Measurements from ENCODE around the gene LRMDA. TPM values are rescaled to one million over a fixed set of nuclear protein-coding genes. Genes with fewer than 3 reads are reported as not detected.
A peak's percentile ranks its signal among the peaks of the same experiment; 100 is the strongest.
"Not testable (repeated sequence)": the region's sequence is repeated elsewhere in the genome, so short reads cannot be mapped to it uniquely, and the experiment has no call there.

LRMDA gene
- polyA plus RNA-seq, 1 donor from 2014 or later, result not detected

DNA sequence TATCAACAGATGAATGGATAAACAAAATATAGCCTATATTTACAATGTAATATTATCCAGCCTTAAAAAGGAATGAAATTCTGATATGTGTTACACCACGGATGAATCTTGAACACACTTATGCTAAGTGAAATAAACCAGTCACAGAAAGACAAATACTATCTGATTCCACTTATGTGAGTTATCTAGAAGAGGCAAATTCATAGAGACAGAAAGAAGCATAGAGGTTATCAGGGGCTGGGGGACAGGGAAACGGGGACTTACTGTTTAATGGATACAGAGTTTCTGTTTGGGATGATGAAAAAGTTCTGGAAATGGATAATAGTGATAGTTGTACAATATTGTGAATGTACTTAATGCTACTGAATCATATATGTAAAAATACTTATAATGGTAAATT is 329.9 kb downstream of the LRMDA start:
- Mint-ChIP-seq H3K27me3 (peaks cover 2% of the 10 kb centered on the region), H3K9me3 (no peaks in the 10 kb centered on the region), H3K4me3 (no peak overlapping the region)

DNA sequence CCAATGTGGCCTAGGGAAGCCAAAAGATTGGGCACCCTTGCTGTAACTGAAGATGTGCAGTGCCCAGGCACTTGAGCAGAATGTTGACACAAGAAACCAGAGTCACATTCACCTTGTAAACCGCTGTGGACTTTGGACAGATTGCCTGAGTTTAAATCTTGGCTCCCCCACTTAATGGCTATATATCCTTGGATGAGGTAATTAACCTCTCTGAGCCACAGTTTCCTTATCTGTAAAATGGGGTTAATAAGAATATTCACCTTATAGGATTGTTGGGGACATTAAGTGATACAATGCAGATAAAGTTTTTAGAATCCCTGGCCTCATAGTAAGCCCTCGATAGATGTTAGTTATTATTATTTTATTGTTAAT is 331.0 kb downstream of the LRMDA start:
- no peaks in the 10 kb centered on the region for H3K36me3 Mint-ChIP-seq
- peaks cover 2% of the 10 kb centered on the region for H3K27me3 Mint-ChIP-seq
- H3K9me3 Mint-ChIP-seq, result peaks cover 0 to 1% (median 0%) of the 10 kb centered on the region in 3 donors
- no peaks in the 10 kb centered on the region for H3K4me1 Mint-ChIP-seq
- H3K27ac Mint-ChIP-seq, result no peak overlapping the region
- no peak overlapping the region for H3K4me3 Mint-ChIP-seq

More for the DNA sequence above, 329.9 kb downstream of the LRMDA start:
- H3K36me3 Mint-ChIP-seq, result no peaks in the 10 kb centered on the region
- no peaks in the 10 kb centered on the region for H3K4me1 Mint-ChIP-seq
- H3K27ac Mint-ChIP-seq, result no peak overlapping the region

DNA sequence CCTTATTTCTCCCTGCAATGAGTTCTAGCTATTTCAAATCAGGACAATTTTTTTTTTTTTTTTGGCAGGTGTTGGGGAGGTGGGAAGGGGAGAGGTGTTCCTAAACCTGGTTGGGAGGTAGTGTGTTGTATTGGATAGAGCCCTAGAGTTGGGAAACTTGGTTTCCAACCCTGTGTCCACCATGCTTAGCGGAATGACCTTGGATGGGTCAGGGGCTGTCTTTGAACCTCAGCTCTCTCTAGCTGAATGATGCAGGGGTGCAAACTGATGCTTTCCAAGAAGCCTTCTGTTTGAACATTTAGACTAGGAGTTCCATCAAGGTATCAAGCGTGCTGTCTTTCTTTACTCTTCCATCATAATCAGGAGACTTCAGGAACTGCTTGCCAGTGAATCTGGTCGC is 332.2 kb downstream of the LRMDA start:
- Mint-ChIP-seq H3K4me1 (no peaks in the 10 kb centered on the region), H3K36me3 (no peaks in the 10 kb centered on the region)

DNA sequence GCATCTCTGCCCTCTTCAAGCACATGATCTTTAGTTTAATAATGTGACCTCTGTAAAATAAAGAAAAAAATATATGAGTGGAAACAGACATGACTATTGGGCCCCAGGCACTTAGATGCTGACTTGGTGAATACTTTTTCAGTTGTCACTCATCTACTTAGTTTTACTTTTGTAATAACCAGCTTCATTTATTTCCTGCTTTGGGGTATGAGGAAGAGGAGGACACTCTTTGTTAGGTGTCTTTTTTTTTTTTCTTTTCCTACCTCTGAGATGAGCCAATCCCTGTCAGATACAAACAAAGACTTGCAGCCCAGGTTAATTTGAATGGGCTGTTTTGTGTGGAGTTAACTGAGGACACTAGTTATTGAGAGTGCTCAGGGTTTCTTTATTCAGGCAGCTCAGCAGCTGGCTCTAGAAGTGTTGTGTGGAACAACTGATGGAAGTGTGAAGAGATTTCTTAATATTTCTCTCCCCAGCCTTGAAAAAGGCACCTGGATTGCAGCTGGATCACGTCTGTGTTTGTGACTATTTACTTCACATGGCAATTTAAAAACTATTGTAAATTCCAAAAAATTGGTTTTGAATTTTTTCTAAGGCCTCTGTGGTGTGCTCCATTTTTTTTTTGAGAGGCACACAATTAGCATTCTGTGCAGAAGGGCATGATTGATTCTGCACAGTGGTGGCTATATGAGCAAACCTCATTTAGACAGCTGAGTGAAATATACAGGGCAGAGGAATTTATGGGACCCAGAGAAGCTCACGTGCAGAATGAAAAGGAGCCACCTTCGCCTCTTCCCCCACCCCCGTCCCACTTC is 333.8 kb downstream of the LRMDA start:
- Mint-ChIP-seq H3K4me1 (no peaks in the 10 kb centered on the region), H3K27ac (no peak overlapping the region), H3K9me3 (peaks cover 0 to 1% (median 0%) of the 10 kb centered on the region in 3 donors), H3K36me3 (no peaks in the 10 kb centered on the region), H3K4me3 (no peak overlapping the region), H3K27me3 (peaks cover 4% of the 10 kb centered on the region)

More for the DNA sequence above, 332.2 kb downstream of the LRMDA start:
- H3K4me3 Mint-ChIP-seq, result no peak overlapping the region
- H3K27ac Mint-ChIP-seq, result no peak overlapping the region
- H3K9me3 Mint-ChIP-seq, result peaks cover 0 to 1% (median 0%) of the 10 kb centered on the region in 3 donors
- H3K27me3 Mint-ChIP-seq, result peaks cover 2% of the 10 kb centered on the region

DNA sequence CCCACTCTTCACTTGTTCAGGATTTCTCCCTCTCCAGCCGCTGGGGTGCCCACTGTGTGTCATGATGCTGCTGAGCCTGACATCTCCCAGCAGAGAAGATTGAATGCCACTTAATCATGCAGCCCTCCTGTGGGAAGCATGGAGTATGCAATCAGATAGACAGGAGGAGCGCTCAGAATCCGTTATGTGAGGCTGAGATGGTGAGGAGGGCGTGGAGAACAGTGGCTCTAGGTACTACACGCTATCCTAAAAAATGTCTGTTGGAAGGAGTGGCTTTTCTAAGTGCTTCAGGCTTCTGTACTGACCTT is 334.3 kb downstream of the LRMDA start:
- H3K27ac Mint-ChIP-seq, result no peak overlapping the region
- no peak overlapping the region for H3K4me3 Mint-ChIP-seq
- peaks cover 0 to 1% (median 0%) of the 10 kb centered on the region in 3 donors for H3K9me3 Mint-ChIP-seq
- H3K4me1 Mint-ChIP-seq, result no peaks in the 10 kb centered on the region
- no peaks in the 10 kb centered on the region for H3K36me3 Mint-ChIP-seq
- peaks cover 6% of the 10 kb centered on the region for H3K27me3 Mint-ChIP-seq

DNA sequence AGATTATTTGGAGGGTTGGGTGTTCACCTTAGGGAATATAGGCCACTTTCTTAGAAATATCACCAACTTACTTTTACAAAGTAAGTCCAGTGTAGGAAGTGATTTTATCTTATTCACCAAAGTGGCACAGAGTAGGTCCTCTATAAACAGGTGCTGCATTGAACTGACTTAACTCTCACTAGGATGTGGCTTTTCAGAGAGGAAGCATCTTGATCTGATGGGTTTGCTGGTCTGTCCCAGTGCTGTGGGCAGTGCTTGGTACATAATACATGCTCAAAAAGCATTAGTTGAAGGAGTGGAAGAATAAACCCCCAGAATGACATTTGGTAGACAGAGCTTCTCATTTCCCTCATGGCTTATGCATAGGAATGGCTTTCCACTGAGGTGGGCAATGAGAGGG is 334.7 kb downstream of the LRMDA start:
- H3K27me3 Mint-ChIP-seq, result peaks cover 7% of the 10 kb centered on the region
- H3K36me3 Mint-ChIP-seq, result no peaks in the 10 kb centered on the region
- no peak overlapping the region for H3K27ac Mint-ChIP-seq
- no peak overlapping the region for H3K4me3 Mint-ChIP-seq
- peaks cover 0 to under 1% (median 0%) of the 10 kb centered on the region in 3 donors for H3K4me1 Mint-ChIP-seq
- peaks cover 0 to 1% (median 0%) of the 10 kb centered on the region in 3 donors for H3K9me3 Mint-ChIP-seq

DNA sequence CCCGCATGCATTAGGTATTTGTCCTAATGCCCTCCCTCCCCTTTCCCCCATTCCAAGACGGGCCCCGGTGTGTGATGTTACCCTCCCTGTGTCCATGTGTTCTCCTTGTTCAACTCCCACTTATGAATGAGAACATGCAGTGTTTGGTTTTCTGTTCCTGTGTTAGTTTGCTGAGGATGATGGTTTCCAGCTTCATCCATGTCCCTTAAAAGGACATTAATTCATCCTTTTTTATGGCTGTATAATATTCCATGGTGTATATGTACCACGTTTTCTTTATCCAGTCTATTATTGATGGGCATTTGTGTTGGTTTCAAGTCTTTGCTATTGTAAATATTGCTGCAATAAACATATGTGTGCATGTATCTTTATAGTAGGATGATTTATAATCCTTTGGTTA is 335.3 kb downstream of the LRMDA start:
- H3K36me3 Mint-ChIP-seq, H3K27me3 Mint-ChIP-seq, H3K27ac Mint-ChIP-seq, H3K9me3 Mint-ChIP-seq, H3K4me3 Mint-ChIP-seq, H3K4me1 Mint-ChIP-seq: not testable (repeated sequence)

DNA sequence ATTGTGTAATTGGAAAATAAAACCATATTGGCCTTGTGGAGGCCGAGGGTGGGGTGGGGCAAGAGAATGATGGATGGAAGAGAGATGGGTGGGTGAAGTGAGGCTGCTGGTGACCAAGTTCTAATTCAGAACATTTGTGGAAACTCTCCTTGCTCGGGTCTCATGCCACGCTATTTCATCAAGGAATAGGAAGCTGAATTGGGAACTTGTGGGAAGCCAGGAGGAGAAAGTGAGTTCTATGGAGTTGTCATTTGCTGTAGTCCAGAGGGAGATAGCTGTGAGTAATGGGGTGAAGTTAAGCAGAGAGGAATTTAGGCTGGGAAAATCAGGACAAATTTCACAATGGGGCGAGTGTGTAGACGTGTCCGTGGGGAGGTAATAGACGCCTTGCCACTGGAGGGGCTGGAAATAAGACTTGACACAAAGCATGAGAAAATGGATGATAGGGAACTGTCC is 339.2 kb downstream of the LRMDA start:
- no peak overlapping the region for H3K4me3 Mint-ChIP-seq
- peaks cover 2% of the 10 kb centered on the region for H3K36me3 Mint-ChIP-seq
- peaks cover 10 to 14% (median 13%) of the 10 kb centered on the region in 3 donors for H3K4me1 Mint-ChIP-seq
- H3K27ac Mint-ChIP-seq, result no peak overlapping the region
- H3K9me3 Mint-ChIP-seq, result peaks cover 0 to 1% (median 0%) of the 10 kb centered on the region in 3 donors
- H3K27me3 Mint-ChIP-seq, result peaks cover 5% of the 10 kb centered on the region

DNA sequence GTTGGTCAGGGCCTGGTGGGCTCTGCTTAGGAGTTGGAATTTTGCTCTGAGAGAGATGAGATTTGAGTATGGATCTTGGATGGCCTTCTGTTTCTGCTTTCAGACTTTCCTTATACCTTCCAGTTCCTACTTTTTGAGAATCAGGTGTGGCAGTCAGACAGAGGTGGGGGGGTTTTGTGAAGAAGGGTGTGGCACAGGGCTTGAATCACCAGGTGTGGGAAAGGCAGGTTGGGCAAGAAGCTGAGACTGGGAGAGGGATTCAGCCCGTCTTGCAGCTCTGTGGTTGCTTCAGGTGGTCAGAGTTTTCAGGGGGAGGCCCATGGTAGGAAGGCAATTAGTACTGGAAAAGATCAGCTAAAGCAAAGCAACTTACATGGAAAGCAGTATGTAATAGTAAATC is 340.2 kb downstream of the LRMDA start:
- Mint-ChIP-seq H3K27me3 (peaks cover 5% of the 10 kb centered on the region), H3K9me3 (peaks cover 0 to 1% (median 0%) of the 10 kb centered on the region in 3 donors), H3K27ac (no peak overlapping the region), H3K4me3 (peak overlapping the region in 3 of 4 donors; percentile 26 to 90 (median 45)), H3K36me3 (peaks cover 2% of the 10 kb centered on the region), H3K4me1 (peaks cover 10 to 14% (median 13%) of the 10 kb centered on the region in 3 donors)

DNA sequence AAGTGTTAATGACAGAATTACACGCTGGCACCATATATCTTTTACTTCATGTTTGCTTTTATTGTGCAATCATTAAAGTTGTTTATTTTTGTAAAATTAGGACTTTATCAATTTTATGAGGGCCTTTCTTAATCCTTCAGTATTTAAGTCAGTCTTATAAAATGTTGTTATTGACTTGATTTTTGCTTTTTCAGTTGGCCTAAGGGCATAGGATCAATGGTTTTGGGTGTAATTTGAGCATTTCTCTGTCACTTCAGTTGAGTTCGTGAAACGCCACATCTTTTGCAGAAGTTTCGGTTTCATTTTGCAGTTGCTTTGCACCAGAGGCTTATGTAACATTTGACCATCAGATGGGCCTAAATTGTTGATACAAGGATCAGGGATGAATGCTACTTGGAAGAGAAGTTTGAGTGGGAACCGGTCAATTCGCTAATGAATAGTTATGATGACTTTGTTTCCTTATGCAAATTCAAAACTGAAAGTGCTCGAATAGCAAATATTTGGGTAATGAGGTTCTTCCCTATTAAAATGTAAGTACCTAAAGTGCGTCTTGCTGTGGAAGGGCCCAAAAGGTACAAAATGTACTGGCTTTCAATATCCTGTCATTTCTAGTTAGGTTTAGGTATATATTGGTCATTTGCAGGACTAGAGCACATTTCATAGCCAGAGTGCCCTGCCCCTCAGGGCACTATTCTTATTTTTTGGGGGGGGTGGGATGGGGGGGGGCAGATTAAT is 340.9 kb downstream of the LRMDA start:
- H3K4me1 Mint-ChIP-seq, result peaks cover 10 to 14% (median 13%) of the 10 kb centered on the region in 3 donors
- peaks cover 5% of the 10 kb centered on the region for H3K27me3 Mint-ChIP-seq
- H3K27ac Mint-ChIP-seq, result no peak overlapping the region
- peak overlapping the region; percentile 11 to 81 (median 74) for H3K4me3 Mint-ChIP-seq
- H3K9me3 Mint-ChIP-seq, result peaks cover 0 to under 1% (median 0%) of the 10 kb centered on the region in 3 donors
- peaks cover 2% of the 10 kb centered on the region for H3K36me3 Mint-ChIP-seq

DNA sequence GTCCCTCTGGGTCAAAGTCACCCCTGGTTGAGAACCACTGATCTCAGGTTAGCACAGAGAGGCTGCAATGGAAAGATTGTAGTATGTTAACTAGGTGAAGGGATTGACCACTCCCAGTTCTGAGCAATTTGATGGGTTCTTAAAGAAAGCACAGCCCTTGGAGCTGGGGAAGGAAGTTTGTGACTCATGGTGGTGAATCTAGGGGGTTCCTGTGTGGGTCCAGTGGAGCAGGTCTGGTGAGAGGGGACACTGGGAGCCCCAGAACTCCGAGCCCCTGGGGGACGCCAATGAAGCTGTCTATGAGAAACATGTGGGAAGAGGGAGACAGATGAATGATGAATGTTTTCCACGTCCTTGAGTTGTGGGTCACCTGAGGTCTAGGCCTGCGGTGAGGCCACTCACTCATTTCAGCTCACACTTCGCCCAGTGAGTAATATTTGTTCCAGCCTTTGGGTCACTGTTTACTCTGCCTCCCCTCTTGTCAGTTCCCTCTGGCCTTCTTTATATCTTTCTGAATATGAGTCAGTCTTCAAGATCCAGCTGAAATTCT is 341.9 kb downstream of the LRMDA start:
- H3K36me3 Mint-ChIP-seq, result peaks cover 2% of the 10 kb centered on the region
- peaks cover 5% of the 10 kb centered on the region for H3K27me3 Mint-ChIP-seq
- H3K4me1 Mint-ChIP-seq, result peaks cover 10 to 14% (median 13%) of the 10 kb centered on the region in 3 donors
- H3K27ac Mint-ChIP-seq, result no peak overlapping the region
- peak overlapping the region in 2 of 4 donors; percentile 43 to 44 for H3K4me3 Mint-ChIP-seq
- H3K9me3 Mint-ChIP-seq, result no peaks in the 10 kb centered on the region

DNA sequence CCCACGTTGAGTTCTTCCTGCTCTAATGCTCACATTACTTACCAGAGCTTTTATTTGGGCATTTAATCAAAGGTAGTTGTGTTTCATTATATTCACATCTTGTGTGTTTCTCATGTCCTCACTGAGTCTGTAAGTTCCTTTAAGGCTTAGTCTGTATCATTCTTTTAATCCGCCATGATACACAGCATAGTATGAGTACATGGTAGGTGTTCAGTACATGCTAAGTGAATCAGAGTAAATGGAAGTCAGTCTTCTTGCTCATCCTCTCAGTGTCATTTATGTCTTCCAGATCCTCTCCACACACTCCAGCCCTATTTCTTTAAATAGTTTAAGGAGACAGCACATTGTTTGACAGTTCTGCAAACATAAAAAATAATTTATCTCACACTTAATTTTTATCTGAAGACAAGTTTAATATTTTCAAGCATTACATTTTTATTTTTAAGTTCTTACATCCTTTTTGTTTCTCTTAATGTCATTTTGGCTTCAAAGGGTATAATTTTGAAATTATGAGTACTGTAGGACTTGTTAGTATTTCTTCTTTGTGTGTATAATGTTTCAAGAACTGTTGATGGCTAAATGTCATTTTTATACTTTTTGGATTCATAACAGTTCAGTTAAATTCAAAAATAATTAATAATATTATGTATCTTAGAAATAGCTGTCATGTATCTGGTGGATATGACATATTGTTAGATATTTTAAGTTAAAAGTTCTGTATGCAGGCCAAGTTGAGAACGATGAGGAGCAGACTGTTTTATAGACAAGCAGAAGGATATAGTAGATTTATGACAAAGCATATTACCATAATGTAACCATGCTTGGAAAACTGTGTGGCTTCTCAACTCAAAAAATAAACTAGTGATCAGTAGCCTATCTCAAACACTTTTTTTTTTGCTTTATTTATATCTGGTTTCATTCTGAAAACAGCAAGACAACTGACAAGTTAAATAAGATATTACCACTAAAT is 342.7 kb downstream of the LRMDA start:
- peaks cover 10 to 14% (median 13%) of the 10 kb centered on the region in 3 donors for H3K4me1 Mint-ChIP-seq
- peaks cover 4% of the 10 kb centered on the region for H3K27me3 Mint-ChIP-seq
- H3K36me3 Mint-ChIP-seq, result peaks cover 2% of the 10 kb centered on the region
- H3K9me3 Mint-ChIP-seq, result no peaks in the 10 kb centered on the region
- H3K27ac Mint-ChIP-seq, result no peak overlapping the region
- no peak overlapping the region for H3K4me3 Mint-ChIP-seq

DNA sequence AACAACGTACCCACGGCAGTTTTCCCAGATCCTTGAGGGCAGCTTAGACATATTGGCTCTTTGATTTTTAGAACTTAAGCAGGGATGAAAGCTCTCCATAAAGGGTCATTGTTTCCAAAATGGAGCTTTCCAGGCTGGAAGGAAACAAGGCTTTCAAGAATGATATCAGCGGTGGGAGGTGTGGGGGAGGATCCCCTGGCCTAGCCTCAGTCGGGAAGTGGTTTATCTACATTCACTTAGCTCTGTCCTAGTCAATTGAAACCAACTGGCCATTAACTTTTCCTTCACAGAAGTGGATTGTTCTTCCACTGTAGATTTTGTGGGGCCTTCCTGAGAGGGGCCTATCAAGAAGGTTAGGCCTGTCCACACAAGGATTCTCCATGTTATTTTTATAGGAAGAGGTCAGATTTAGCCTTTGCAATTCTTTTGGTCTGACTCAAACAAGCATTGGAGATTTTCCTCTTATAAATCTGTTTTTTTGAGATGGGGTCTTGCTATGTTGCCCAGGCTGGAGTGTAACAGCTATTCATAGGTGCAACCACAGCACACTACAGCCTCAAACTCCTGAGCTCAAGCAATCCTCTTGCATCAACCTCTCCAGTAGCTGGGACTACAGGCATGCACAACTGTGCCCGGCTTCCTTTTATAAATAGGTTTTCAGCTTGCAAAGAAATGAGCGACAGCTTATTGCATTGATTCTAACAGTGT is 343.5 kb downstream of the LRMDA start:
- H3K36me3 Mint-ChIP-seq, result peaks cover 2% of the 10 kb centered on the region

More for the DNA sequence above, 343.5 kb downstream of the LRMDA start:
- H3K4me3 Mint-ChIP-seq, result no peak overlapping the region
- no peak overlapping the region for H3K27ac Mint-ChIP-seq
- H3K9me3 Mint-ChIP-seq, result no peaks in the 10 kb centered on the region
- H3K4me1 Mint-ChIP-seq, result peaks cover 10 to 14% (median 13%) of the 10 kb centered on the region in 3 donors
- peaks cover 3% of the 10 kb centered on the region for H3K27me3 Mint-ChIP-seq

Data from IgD-negative memory B cell (primary cell).